Activated CD8-positive, alpha-beta T cell treated with anti-CD3 and anti-CD28 coated beads for 36 hours (primary cell): Measurements from ENCODE around the gene COL6A1. TPM values are rescaled to one million over a fixed set of nuclear protein-coding genes. Genes with fewer than 3 reads are reported as not detected.

Experiments
- ATAC-seq: fragments of 200-7000 bp; cut with Tn5 transposase; one replicate; pipeline ENCODE4 v1.10.0; 2021; ENCODE audit warnings: mild to moderate bottlenecking, moderate library complexity
- CTCF ChIA-PET: fragments of 350-600 bp; sonication (Branson Sonifier 250); formaldehyde crosslinking; loops from one replicate; lab custom pipeline; 2021; ENCODE audit warnings: antibody characterized with exemption; lab: Charles Lee
- POLR2A ChIA-PET: fragments of 350-600 bp; sonication (Branson Sonifier 250); formaldehyde crosslinking; loops from one replicate; lab custom pipeline; 2021; ENCODE audit warnings: antibody characterized with exemption; lab: Charles Lee
- DNase-seq: peaks from one replicate; pipeline ENCODE4 v3.0.0-alpha.2; 2020
- H3K27ac Mint-ChIP-seq: one replicate; pipeline ENCODE4 v1.8.0; 2021; ENCODE audit warnings: mild to moderate bottlenecking, mixed read lengths
- H3K27me3 Mint-ChIP-seq: one replicate; pipeline ENCODE4 v1.8.0; 2021; ENCODE audit warnings: mixed read lengths
- H3K36me3 Mint-ChIP-seq: one replicate; pipeline ENCODE4 v1.8.0; 2021; ENCODE audit warnings: low read depth, mixed read lengths
- H3K4me1 Mint-ChIP-seq: one replicate; pipeline ENCODE4 v1.8.0; 2021; ENCODE audit warnings: low read depth, mixed read lengths
- H3K4me3 Mint-ChIP-seq: one replicate; pipeline ENCODE4 v1.8.0; 2021; ENCODE audit warnings: mild to moderate bottlenecking, moderate library complexity, mixed read lengths
- H3K9me3 Mint-ChIP-seq: one replicate; pipeline ENCODE4 v1.8.0; 2021; ENCODE audit warnings: mixed read lengths
- intact Hi-C: fragments of 100-400 bp; cut with micrococcal nuclease; formaldehyde crosslinking; loops from one replicate; pipeline ENCODE4 v1.10.0; 2022
- total RNA-seq, 2 experiments: library from RNA; stranded (reverse); gene quantifications; one replicate each; pipeline ENCODE4 v1.2.3, GENCODE V29; 2021
- TF ChIP-seq, protein P1 (sequence below): fragments of 200-600 bp; IDR thresholded peaks from one replicate; pipeline ENCODE4 v1.8.0; 2022; ENCODE audit warnings: antibody characterized with exemption, mild to moderate bottlenecking

COL6A1 gene
- total RNA-seq, 2 experiments from 2014 or later: 4.1 to 5.2 TPM

DNA sequence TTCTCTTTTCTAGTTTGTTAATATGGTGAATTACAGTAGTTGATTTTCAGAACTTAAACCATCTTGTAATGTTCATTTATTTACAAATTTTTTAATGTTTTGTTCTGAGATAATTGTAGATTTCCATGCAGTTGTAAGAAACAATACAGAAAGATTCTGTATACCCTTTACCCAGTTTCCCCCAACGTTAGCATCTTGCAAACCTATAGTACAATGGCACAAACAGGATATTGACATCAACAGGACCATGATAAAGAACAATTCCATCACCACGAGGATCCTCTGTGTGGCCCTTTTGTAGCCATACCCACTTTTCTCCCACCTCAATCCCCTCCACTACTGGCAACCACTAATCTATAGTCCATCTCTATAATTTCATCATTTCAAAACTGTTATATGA lies 33.3 kb downstream of the COL6A1 start:
- ChIA-PET POLR2A (no interaction called here), CTCF (no interaction called here)
- Mint-ChIP-seq H3K36me3 (no peaks in the 10 kb centered on the region), H3K27ac (no peak overlapping the region), H3K4me3 (no peak overlapping the region), H3K4me1 (no peaks in the 10 kb centered on the region), H3K9me3 (no peaks in the 10 kb centered on the region), H3K27me3 (peaks cover 35% of the 10 kb centered on the region)
- intact Hi-C loops: no loop called here
- ATAC-seq (no peak), DNase-seq (no peak)
- TF ChIP-seq, protein P1, sequence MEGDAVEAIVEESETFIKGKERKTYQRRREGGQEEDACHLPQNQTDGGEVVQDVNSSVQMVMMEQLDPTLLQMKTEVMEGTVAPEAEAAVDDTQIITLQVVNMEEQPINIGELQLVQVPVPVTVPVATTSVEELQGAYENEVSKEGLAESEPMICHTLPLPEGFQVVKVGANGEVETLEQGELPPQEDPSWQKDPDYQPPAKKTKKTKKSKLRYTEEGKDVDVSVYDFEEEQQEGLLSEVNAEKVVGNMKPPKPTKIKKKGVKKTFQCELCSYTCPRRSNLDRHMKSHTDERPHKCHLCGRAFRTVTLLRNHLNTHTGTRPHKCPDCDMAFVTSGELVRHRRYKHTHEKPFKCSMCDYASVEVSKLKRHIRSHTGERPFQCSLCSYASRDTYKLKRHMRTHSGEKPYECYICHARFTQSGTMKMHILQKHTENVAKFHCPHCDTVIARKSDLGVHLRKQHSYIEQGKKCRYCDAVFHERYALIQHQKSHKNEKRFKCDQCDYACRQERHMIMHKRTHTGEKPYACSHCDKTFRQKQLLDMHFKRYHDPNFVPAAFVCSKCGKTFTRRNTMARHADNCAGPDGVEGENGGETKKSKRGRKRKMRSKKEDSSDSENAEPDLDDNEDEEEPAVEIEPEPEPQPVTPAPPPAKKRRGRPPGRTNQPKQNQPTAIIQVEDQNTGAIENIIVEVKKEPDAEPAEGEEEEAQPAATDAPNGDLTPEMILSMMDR: no peak

DNA sequence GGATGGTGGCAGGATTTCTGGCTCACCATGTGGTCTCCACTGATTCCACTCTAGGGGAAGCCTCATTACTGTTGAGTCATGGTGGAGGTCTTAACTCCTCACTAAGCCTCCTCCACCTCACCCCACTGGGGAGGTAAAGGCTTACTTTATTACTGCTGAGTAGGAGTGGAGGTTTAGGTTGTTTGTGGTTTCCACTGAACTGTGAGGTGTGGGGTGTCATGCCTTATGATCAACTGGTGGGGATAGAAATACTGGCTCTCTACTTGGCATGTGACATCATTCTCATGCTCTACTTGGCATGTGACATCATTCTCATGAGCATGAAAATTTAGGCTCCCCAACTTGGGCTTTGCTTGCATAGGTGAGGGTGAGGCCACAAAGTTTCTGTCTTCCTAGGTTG lies 35.6 kb downstream of the COL6A1 start:
- intact Hi-C loops: no loop called here
- ChIA-PET CTCF (interaction anchor here (0.7 kb wide), 1 partner anchor 11 kb away, joined by 3 read pairs; no protein-coding TSS in a partner anchor), POLR2A (no interaction called here)
- TF ChIP-seq, protein P1: no peak
- no peaks in the 10 kb centered on the region for H3K9me3 Mint-ChIP-seq
- DNase-seq (peak; percentile 7), ATAC-seq (peak; percentile 78)
- no peaks in the 10 kb centered on the region for H3K36me3 Mint-ChIP-seq
- H3K27ac Mint-ChIP-seq: no peak overlapping the region
- peaks cover 44% of the 10 kb centered on the region for H3K27me3 Mint-ChIP-seq
- H3K4me1 Mint-ChIP-seq: no peaks in the 10 kb centered on the region
- no peak overlapping the region for H3K4me3 Mint-ChIP-seq

DNA sequence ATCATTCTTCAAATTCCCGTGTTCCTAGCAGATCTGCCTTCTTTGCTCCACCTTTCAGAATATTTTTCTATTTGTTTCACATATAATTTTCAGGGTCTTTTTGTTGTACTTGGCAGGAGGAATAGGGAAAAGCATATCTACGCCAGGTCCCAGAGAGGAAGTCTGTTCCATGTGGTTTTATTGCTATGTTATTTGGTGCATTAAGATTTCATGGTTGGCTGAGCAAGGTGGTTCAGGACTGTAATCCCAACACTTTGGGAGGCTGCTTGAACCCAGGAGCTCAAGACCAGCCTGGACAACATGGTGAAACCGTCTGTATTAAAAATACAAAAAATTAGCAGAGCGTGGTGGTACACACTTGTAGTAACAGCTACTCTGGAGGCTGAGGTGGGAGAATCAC lies 36.1 kb downstream of the COL6A1 start:
- ChIA-PET POLR2A (no interaction called here), CTCF (interaction anchor here (0.7 kb wide), 1 partner anchor 10 kb away, joined by 3 read pairs; no protein-coding TSS in a partner anchor)
- no peaks in the 10 kb centered on the region for H3K36me3 Mint-ChIP-seq
- DNase-seq: no peak
- H3K27me3 Mint-ChIP-seq: peaks cover 41% of the 10 kb centered on the region
- H3K4me3 Mint-ChIP-seq: no peak overlapping the region
- TF ChIP-seq, protein P1: no peak
- no peaks in the 10 kb centered on the region for H3K4me1 Mint-ChIP-seq
- ATAC-seq: no peak
- H3K27ac Mint-ChIP-seq: no peak overlapping the region
- intact Hi-C loops: no loop called here
- no peaks in the 10 kb centered on the region for H3K9me3 Mint-ChIP-seq

DNA sequence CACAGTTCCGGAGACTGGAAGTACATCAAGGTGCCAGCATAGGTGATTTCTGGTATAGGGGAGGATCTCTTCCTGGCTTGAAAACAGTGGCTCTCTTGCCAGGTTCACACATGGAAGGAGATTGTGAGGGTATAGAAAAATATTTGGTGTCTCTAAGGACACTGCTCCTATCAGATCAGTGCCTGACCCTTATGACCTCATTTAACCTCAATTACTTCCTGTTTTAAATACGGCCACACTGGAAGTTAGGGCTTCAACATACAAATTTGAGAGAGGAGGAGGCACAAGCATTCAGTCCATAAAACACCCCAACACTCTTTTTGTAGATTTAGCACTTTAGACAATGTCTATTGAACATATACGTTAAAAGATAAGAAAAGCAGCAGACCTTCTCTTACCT lies 37.0 kb downstream of the COL6A1 start:
- DNase-seq: no peak
- Mint-ChIP-seq H3K27me3 (peaks cover 40% of the 10 kb centered on the region), H3K36me3 (no peaks in the 10 kb centered on the region), H3K4me3 (no peak overlapping the region), H3K9me3 (no peaks in the 10 kb centered on the region), H3K27ac (no peak overlapping the region), H3K4me1 (no peaks in the 10 kb centered on the region)
- TF ChIP-seq, protein P1: no peak
- intact Hi-C loops: no loop called here
- CTCF ChIA-PET: no interaction called here
- ATAC-seq: no peak
- POLR2A ChIA-PET: no interaction called here

DNA sequence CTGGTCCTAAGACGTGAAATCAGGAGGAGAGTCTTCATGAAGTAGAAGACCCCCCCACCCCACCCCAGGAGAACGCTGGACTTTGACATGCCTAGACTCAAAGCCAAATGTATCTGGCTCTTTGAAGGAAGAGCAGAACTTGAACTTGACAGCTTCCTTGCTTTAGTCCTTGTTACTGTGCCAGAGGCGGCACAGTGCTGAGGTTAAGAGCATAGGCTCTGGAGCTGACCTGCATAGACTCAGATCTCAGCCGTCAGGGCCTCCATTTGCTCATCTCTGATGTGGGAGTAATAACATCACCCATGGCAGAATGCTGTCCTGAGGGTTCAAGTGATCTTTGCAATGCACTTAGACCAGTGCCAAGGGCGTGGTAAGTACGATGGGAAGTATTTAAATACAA lies 39.0 kb downstream of the COL6A1 start:
- Mint-ChIP-seq H3K27me3 (peaks cover 36% of the 10 kb centered on the region), H3K4me1 (peaks cover 6% of the 10 kb centered on the region), H3K36me3 (no peaks in the 10 kb centered on the region), H3K27ac (no peak overlapping the region), H3K4me3 (no peak overlapping the region), H3K9me3 (no peaks in the 10 kb centered on the region)
- intact Hi-C loops: no loop called here
- ATAC-seq (no peak), DNase-seq (no peak)
- TF ChIP-seq, protein P1: no peak
- ChIA-PET CTCF (interaction anchor here (0.6 kb wide), 1 partner anchor 254 kb away, joined by 3 read pairs; no protein-coding TSS in a partner anchor), POLR2A (no interaction called here)
